ENCODE data around the gene SESTD1.

SESTD1 gene

GRCh38 chr2:179181002-179181401, 83.6 kb downstream of the SESTD1 start:
- DNase-seq: no peak

GRCh38 chr2:179180242-179180641, 84.4 kb downstream of the SESTD1 start:
- no peak for DNase-seq

GRCh38 chr2:179179719-179180118, 84.9 kb downstream of the SESTD1 start:
- DNase-seq: no peak

GRCh38 chr2:179177694-179178093, 86.9 kb downstream of the SESTD1 start:
- DNase-seq: no peak

GRCh38 chr2:179174240-179174639, 90.4 kb downstream of the SESTD1 start:
- no peak for DNase-seq

GRCh38 chr2:179172894-179173293, 91.7 kb downstream of the SESTD1 start:
- DNase-seq: no peak

GRCh38 chr2:179171371-179171770, 93.3 kb downstream of the SESTD1 start:
- no peak for DNase-seq

GRCh38 chr2:179170901-179171300, 93.7 kb downstream of the SESTD1 start:
- no peak for DNase-seq

- no peak for DNase-seq
Observed at GRCh38 chr2:179165356-179166000, 99.2 kb downstream of the SESTD1 start.

- no peak for DNase-seq
Observed at GRCh38 chr2:179141206-179141605, 123.4 kb downstream of the SESTD1 start.

GRCh38 chr2:179140571-179140970, 124.1 kb downstream of the SESTD1 start:
- DNase-seq: no peak

- DNase-seq: no peak
Observed at GRCh38 chr2:179139506-179139905, 125.1 kb downstream of the SESTD1 start.

- DNase-seq: no peak
Observed at GRCh38 chr2:179137200-179137759, 127.4 kb downstream of the SESTD1 start.

GRCh38 chr2:179133016-179133415, 131.6 kb downstream of the SESTD1 start:
- no peak for DNase-seq

- no peak for DNase-seq
Observed at GRCh38 chr2:179132076-179132475, 132.6 kb downstream of the SESTD1 start.

- DNase-seq: no peak
Observed at GRCh38 chr2:179130560-179130959, 134.1 kb downstream of the SESTD1 start.

- peak; percentile 13 for DNase-seq
Observed at GRCh38 chr2:179129574-179130238, 134.9 kb downstream of the SESTD1 start.

GRCh38 chr2:179125404-179125803, 139.2 kb downstream of the SESTD1 start:
- DNase-seq: no peak

- no peak for DNase-seq
Observed at GRCh38 chr2:179124282-179124681, 140.3 kb downstream of the SESTD1 start.

GRCh38 chr2:179123272-179123662, 141.4 kb downstream of the SESTD1 start:
- no peak for DNase-seq

- peak; percentile 9 for DNase-seq
Observed at GRCh38 chr2:179107737-179108136, 156.9 kb downstream of the SESTD1 start.

GRCh38 chr2:179106676-179107428, 157.8 kb downstream of the SESTD1 start:
- DNase-seq: peak; percentile 91

GRCh38 chr2:179106342-179106675, 158.3 kb downstream of the SESTD1 start:
- no peak for DNase-seq

- DNase-seq: peak; percentile 12
Observed at GRCh38 chr2:179104736-179105135, 159.9 kb downstream of the SESTD1 start.
